Measurements from ENCODE around the gene CAMTA1.
A peak's percentile ranks its signal among the peaks of the same experiment; 100 is the strongest.

CAMTA1 gene

GRCh38 chr1:7613851-7614205, 828.6 kb downstream of the CAMTA1 start:
- H3K4me3 ChIP-seq (ENCODE audit: low read length): no peak overlapping the region
- DNase-seq (ENCODE audit: low read depth): no peak
- TF ChIP-seq, protein P1, sequence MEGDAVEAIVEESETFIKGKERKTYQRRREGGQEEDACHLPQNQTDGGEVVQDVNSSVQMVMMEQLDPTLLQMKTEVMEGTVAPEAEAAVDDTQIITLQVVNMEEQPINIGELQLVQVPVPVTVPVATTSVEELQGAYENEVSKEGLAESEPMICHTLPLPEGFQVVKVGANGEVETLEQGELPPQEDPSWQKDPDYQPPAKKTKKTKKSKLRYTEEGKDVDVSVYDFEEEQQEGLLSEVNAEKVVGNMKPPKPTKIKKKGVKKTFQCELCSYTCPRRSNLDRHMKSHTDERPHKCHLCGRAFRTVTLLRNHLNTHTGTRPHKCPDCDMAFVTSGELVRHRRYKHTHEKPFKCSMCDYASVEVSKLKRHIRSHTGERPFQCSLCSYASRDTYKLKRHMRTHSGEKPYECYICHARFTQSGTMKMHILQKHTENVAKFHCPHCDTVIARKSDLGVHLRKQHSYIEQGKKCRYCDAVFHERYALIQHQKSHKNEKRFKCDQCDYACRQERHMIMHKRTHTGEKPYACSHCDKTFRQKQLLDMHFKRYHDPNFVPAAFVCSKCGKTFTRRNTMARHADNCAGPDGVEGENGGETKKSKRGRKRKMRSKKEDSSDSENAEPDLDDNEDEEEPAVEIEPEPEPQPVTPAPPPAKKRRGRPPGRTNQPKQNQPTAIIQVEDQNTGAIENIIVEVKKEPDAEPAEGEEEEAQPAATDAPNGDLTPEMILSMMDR (IDR thresholded peaks at IDR 0.05; ENCODE audit: insufficient read depth, low read depth, low read length, missing control alignments): no peak

GRCh38 chr1:7614576-7615074, 829.4 kb downstream of the CAMTA1 start:
- TF ChIP-seq, protein P1 (IDR thresholded peaks at IDR 0.05; ENCODE audit: insufficient read depth, low read depth, low read length, missing control alignments): no peak
- H3K4me3 ChIP-seq (ENCODE audit: low read length): no peak overlapping the region
- DNase-seq (ENCODE audit: low read depth): no peak

DNA sequence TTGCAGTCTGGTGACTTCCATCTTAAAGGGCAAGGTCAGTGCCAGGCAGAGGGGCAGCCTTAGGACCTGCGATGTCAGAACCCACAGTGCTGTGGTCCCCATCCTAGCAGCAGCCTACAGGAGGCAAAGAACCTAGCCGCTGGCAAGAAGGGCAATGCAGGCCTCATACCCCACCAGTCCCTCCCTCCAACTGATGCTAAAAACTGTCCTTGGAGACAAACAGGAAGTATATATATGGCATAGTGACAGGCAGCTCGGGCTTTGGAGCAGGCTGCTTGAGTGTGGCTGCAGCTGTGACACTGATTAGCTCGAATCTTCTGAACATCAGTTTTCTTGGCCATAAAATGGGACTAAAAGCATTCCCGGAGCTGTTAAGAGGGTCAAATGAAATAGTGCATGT, 829.9 kb downstream of the CAMTA1 start:
- no peak for DNase-seq (ENCODE audit: low read depth)
- TF ChIP-seq, protein P1 (IDR thresholded peaks at IDR 0.05; ENCODE audit: insufficient read depth, low read depth, low read length, missing control alignments): no peak
- H3K4me3 ChIP-seq (ENCODE audit: low read length): no peak overlapping the region

DNA sequence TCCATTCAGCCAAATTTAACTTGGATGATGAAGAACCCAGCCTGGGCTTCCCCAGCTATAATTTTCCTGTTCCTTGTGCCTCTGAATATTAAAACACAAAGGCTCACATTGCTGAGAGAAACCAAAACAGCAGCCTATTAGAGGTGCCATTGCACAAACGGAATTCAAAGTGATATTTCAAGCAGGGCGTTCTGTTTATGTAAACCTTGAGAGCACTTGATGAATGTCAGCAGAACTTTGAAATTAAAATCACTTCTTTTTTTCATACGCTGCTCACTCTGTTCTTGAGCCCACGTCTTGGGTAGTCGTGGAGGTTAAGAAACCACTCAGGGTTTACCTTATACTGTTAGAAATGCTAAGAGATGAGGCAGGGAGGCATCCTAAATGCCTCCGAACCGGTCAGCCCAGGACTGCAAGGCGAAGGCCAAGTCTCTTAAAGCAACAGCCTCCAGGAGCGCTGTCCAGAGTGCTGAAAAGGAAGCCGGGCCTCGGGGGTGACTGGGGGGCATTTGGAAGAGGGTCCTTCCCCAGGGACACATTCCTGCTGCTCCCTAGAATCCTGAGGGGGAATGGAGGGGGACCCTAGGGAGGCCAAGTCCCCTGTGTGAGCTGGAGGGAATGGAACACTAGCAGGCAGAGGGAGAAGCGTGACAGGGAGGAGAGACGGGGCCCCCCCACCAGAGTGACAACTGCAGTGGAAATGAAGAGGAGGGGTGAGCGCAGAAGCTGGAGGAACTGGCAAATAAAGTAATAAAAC, 831.0 kb downstream of the CAMTA1 start:
- TF ChIP-seq, protein P1 (IDR thresholded peaks at IDR 0.05; ENCODE audit: insufficient read depth, low read depth, low read length, missing control alignments): no peak
- DNase-seq (ENCODE audit: low read depth): peak; percentile 43
- no peak overlapping the region for H3K4me3 ChIP-seq (ENCODE audit: low read length)

DNA sequence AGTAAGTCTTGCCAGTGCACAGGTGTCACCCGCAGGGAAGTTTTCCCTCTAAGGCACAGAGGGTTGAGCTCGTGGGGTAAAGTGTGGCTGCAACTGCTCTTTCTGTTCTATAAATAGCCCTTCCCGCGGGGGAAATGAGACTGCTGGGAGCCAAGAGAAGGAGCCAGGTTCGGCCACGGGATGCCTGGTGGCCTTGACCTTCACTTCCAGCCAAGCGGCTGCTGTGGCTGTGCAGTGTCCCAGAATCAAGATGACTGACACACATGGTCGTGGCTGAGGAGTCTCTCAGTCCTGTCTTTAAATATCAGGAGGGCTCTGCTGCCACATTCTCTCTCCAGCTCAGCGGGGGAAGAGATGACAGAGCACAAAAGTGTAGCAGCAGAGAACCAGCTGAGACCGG, 831.7 kb downstream of the CAMTA1 start:
- DNase-seq (ENCODE audit: low read depth): no peak
- TF ChIP-seq, protein P1 (IDR thresholded peaks at IDR 0.05; ENCODE audit: insufficient read depth, low read depth, low read length, missing control alignments): no peak
- H3K4me3 ChIP-seq (ENCODE audit: low read length): no peak overlapping the region

DNA sequence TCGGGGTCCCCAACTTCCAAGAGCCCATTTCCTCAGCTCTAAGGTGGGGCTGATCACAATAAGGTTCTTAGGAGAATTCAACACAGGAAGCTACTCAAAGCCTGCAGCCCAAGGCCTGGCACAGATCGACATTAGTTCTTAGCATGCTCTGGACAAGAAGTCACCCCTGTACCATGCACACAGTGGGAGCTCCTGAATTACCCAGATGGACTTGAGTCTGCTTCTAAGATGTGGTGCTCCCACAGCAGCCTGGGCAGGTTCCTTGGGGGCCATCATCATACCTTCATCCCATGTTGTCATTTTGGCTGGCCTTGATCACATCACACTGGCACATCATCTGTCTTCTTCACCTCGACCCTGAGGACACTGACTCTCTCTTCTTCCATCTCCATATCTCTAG, 832.6 kb downstream of the CAMTA1 start:
- no peak for DNase-seq (ENCODE audit: low read depth)
- TF ChIP-seq, protein P1 (IDR thresholded peaks at IDR 0.05; ENCODE audit: insufficient read depth, low read depth, low read length, missing control alignments): no peak
- H3K4me3 ChIP-seq (ENCODE audit: low read length): no peak overlapping the region

- TF ChIP-seq, protein P1 (IDR thresholded peaks at IDR 0.05; ENCODE audit: insufficient read depth, low read depth, low read length, missing control alignments): no peak
- H3K4me3 ChIP-seq (ENCODE audit: low read length): no peak overlapping the region
- DNase-seq (ENCODE audit: low read depth): no peak
Observed at GRCh38 chr1:7620196-7620595, 834.9 kb downstream of the CAMTA1 start.

Measured in epithelial cell of esophagus (primary cell).